Measurements from ENCODE around the gene SLX9. TPM values are rescaled to one million over a fixed set of nuclear protein-coding genes. Genes with fewer than 3 reads are reported as not detected.

Gene SLX9
- total RNA-seq, 4 donors from 2014 or later, result 8.6 to 24.3 (median 10.5) TPM; not detected in 1

DNA sequence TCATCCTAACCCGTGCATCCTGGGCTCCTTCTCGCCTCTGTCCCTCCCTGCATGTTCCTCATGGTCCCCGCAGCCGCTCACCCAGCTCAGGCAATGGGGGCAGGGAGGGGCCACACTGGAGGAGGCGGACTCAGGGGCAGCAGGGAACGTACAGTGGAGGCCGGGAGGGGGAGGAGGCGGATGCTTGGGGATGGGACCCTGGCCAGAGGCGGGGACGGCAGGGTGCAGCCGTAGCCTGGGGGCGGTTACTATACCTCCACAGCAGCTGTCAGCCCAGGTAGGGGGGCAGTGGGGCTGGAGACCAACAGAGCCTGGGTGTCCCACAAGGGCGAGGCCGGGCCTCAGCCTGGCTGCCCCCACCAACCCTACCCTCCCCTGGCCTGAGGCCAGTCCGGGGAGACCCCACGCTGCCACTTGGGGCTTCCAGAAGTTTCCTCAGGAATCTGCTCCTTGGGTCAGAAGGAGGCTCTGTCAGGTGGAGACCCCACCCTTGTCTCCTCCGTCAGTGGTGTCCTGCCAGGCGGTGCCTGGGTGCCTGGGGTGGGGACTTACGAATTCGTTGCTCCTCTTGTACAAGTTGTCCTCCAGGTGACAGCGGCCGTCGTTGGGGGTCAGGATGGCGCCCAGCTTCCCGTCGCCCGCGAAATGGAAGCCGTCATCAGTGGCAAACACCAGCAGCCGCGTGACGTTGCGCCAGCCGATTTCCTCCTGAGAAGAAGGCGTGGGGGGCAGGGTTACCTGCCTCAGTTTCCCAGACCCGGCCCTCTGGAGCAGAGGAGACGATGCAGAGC, 39.9 kb upstream of the SLX9 start:
- Histone ChIP-seq H3K27ac (no peak overlapping the region), H3K36me3 (no peaks in the 10 kb centered on the region), H3K4me3 (no peak overlapping the region), H3K27me3 (no peaks in the 10 kb centered on the region), H3K9me3 (no peaks in the 10 kb centered on the region), H3K4me1 (no peaks in the 10 kb centered on the region)
- intact Hi-C loops (cut with DNase I; ENCODE audit: low total_unique reads), result no loop called here
- DNase-seq, result no peak
- TF ChIP-seq POLR2A (IDR thresholded peaks at IDR 0.05) (no peak), CTCF (IDR thresholded peaks at IDR 0.05) (no peak)

- Histone ChIP-seq H3K27ac (no peak overlapping the region), H3K36me3 (no peaks in the 10 kb centered on the region), H3K9me3 (no peaks in the 10 kb centered on the region), H3K4me3 (no peak overlapping the region), H3K27me3 (no peaks in the 10 kb centered on the region), H3K4me1 (no peaks in the 10 kb centered on the region)
- DNase-seq, result no peak
- intact Hi-C loops (cut with DNase I; ENCODE audit: low total_unique reads), result no loop called here
- TF ChIP-seq CTCF (IDR thresholded peaks at IDR 0.05), result no peak
- no peak for TF ChIP-seq POLR2A (IDR thresholded peaks at IDR 0.05)
Measured at GRCh38 chr21:44900559-44901251, 39.1 kb upstream of the SLX9 start.

- intact Hi-C loops (cut with DNase I; ENCODE audit: low total_unique reads), result no loop called here
- TF ChIP-seq CTCF (IDR thresholded peaks at IDR 0.05) (no peak), POLR2A (IDR thresholded peaks at IDR 0.05) (no peak)
- Histone ChIP-seq H3K4me1 (no peaks in the 10 kb centered on the region), H3K4me3 (no peak overlapping the region), H3K9me3 (no peaks in the 10 kb centered on the region), H3K36me3 (no peaks in the 10 kb centered on the region), H3K27ac (no peak overlapping the region), H3K27me3 (no peaks in the 10 kb centered on the region)
- no peak for DNase-seq
Measured at GRCh38 chr21:44901391-44902074, 38.3 kb upstream of the SLX9 start.

- intact Hi-C loops (cut with DNase I; ENCODE audit: low total_unique reads), result no loop called here
- no peaks in the 10 kb centered on the region for H3K36me3 ChIP-seq
- no peak overlapping the region for H3K4me3 ChIP-seq
- H3K9me3 ChIP-seq, result no peaks in the 10 kb centered on the region
- no peak overlapping the region for H3K27ac ChIP-seq
- H3K4me1 ChIP-seq, result no peaks in the 10 kb centered on the region
- DNase-seq, result no peak
- no peaks in the 10 kb centered on the region for H3K27me3 ChIP-seq
- TF ChIP-seq POLR2A (IDR thresholded peaks at IDR 0.05) (no peak), CTCF (IDR thresholded peaks at IDR 0.05) (no peak)
Measured at GRCh38 chr21:44902268-44903049, 37.4 kb upstream of the SLX9 start.

Measured in uterus (tissue), 4 donors.